Thoracic aorta (tissue), 2 donors: ENCODE data around the gene TARBP1. TPM values are rescaled to one million over a fixed set of nuclear protein-coding genes. Genes with fewer than 3 reads are reported as not detected.

ENCODE experiments used
- ATAC-seq: fragments of 150-250 bp; one replicate; pipeline ENCODE4 v1.8.0; 2017; ENCODE audit warnings: low read depth; ENCODE audit not compliant: insufficient number of reproducible peaks, low FRiP score
- DNase-seq: peaks from one replicate; pipeline ENCODE4 v3.0.0-alpha.2; 2020; ENCODE audit warnings: low spot score
- H3K27ac ChIP-seq, 2 donors: fragments of 200-600 bp; sonication (generic); 1 replicate in 1 of 2; 2 replicates in 1 of 2; pipeline ENCODE4 v1.5.1; 2016; ENCODE audit warnings: mild to moderate bottlenecking in 2 of 2, moderate library complexity in 2 of 2
- H3K27me3 ChIP-seq: fragments of 200-600 bp; sonication (generic); replicated peaks from 2 replicates; pipeline ENCODE4 v1.6.0; 2016; ENCODE audit warnings: mild to moderate bottlenecking; ENCODE audit not compliant: insufficient read depth
- H3K36me3 ChIP-seq: fragments of 200-600 bp; sonication (generic); one replicate; pipeline ENCODE4 v1.5.1; 2016
- H3K4me1 ChIP-seq, 2 donors: fragments of 200-600 bp; sonication (generic); 1 replicate in 1 of 2; 2 replicates in 1 of 2; pipeline versions ENCODE4 v1.5.1 to v1.6.0; 2016; ENCODE audit warnings: low read depth in 2 of 2, mild to moderate bottlenecking in 1 of 2; ENCODE audit not compliant: control insufficient read depth in 1 of 2
- H3K4me3 ChIP-seq: fragments of 200-600 bp; sonication (generic); 2 replicates; pipeline ENCODE4 v1.5.1; 2016; ENCODE audit warnings: mild to moderate bottlenecking
- H3K9me3 ChIP-seq: fragments of 200-600 bp; sonication (generic); 2 replicates; pipeline ENCODE4 v1.5.1; 2016
- CTCF ChIP-seq: fragments of 200-600 bp; sonication (generic); IDR thresholded peaks from one replicate; pipeline ENCODE4 v1.5.1; 2019; ENCODE audit warnings: antibody characterized with exemption
- total RNA-seq, 2 donors: library from RNA; depleted of rRNA; stranded (reverse); fragments of >200 nt; gene quantifications; one replicate each; pipeline versions ENCODE4 v1.1.0 to v1.2.3, GENCODE V29; 2016

The TARBP1 gene
- total RNA-seq, 2 donors from 2014 or later: 11.5 to 13.5 TPM

DNA sequence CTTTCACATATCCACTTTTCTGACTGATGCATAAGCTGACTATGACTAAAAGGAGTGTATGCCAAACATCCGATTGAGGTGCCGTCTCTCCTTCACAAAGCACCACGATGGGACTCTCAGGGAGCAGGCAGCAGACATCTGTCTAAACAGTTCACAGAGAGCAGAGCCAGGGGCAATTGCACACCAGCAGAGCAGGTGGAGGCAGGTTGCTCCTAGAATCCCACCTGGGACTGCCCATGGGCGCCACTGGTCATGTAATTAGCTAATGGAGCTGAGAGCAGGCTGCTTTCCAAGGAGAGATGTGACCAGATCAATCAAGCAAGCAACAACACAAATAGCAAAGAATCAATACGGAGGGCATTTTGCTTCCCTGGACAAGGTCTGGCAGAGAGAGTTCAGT, 136.2 kb downstream of the TARBP1 start:
- no peaks in the 10 kb centered on the region for H3K27me3 ChIP-seq
- no peaks in the 10 kb centered on the region for H3K4me1 ChIP-seq
- H3K9me3 ChIP-seq: no peaks in the 10 kb centered on the region
- ATAC-seq (no peak), DNase-seq (no peak)
- no peaks in the 10 kb centered on the region for H3K36me3 ChIP-seq
- H3K4me3 ChIP-seq: no peak overlapping the region
- no peak overlapping the region for H3K27ac ChIP-seq
- TF ChIP-seq CTCF: no peak

Other genes with a start within 250 kb of the TARBP1 start
- gene COA6, start 105.7 kb downstream of the TARBP1 start, total RNA-seq: 1 to 10 TPM in 1 of 2 donors, not detected in 1; 3.4 TPM
- gene IRF2BP2, start 131.0 kb upstream of the TARBP1 start, total RNA-seq: 100 to 1,000 TPM; 114 to 175 TPM